HEK293T (cell line): ENCODE results near the gene ZNF805.
A peak's percentile ranks its signal among the peaks of the same experiment; 100 is the strongest.

Source experiments
- CTBP1 ChIP-seq: fragments of 450-650 bp; IDR thresholded peaks from 2 replicates; pipeline ENCODE4 v1.6.1; 2016; ENCODE audit warnings: borderline replicate concordance
- ELF4 ChIP-seq: fragments of 450-650 bp; IDR thresholded peaks from 2 replicates; pipeline ENCODE4 v1.6.1; 2017; ENCODE audit warnings: antibody characterized with exemption
- FOXA1 ChIP-seq: fragments of 450-650 bp; IDR thresholded peaks from 2 replicates; pipeline ENCODE4 v1.6.1; 2016; ENCODE audit warnings: mild to moderate bottlenecking
- FOXM1 ChIP-seq: fragments of 450-650 bp; IDR thresholded peaks from 2 replicates; pipeline ENCODE4 v1.6.1; 2017; ENCODE audit warnings: mild to moderate bottlenecking, borderline replicate concordance
- LEF1 ChIP-seq: fragments of 450-650 bp; IDR thresholded peaks from 2 replicates; pipeline ENCODE4 v1.6.1; 2017; ENCODE audit warnings: mild to moderate bottlenecking, borderline replicate concordance
- SP1 ChIP-seq: fragments of 450-650 bp; IDR thresholded peaks from 2 replicates; pipeline ENCODE4 v1.6.1; 2017
- SUZ12 ChIP-seq: fragments of 450-650 bp; IDR thresholded peaks from 2 replicates; pipeline ENCODE4 v1.6.1; 2016; ENCODE audit warnings: mild to moderate bottlenecking
- TARDBP ChIP-seq: fragments of 450-650 bp; IDR thresholded peaks from 2 replicates; pipeline ENCODE4 v1.6.1; 2016

- no peak for TF ChIP-seq LEF1
- no peak for TF ChIP-seq SUZ12
- TF ChIP-seq FOXA1, result no peak
- peak; percentile 68 for TF ChIP-seq ELF4
- TF ChIP-seq SP1, result no peak
- no peak for TF ChIP-seq TARDBP
- no peak for TF ChIP-seq CTBP1
- TF ChIP-seq FOXM1, result no peak
These were observed 49.0 kb upstream of the ZNF805 start, which contains the start of gene ZNF264 for GRCh38 chr19:57191141-57192076.
